GM12891 (cell line): Measurements from ENCODE around the gene NDE1.

Source experiments
- DNase-seq: peaks from one replicate; pipeline ENCODE4 v3.0.0; 2011; ENCODE audit warnings: low spot score; ENCODE audit not compliant: insufficient read length
- FAIRE-seq: peaks from 2 replicates; lab custom pipeline; 2011; peaks lifted over from hg19 to GRCh38; lab: Jason Lieb, UNC
- PAX5 ChIP-seq: IDR thresholded peaks from 2 replicates; pipeline ENCODE4 v1.6.1; 2011; ENCODE audit warnings: low read length, moderate library complexity, mild to moderate bottlenecking; ENCODE audit not compliant: insufficient read depth, severe bottlenecking
- POLR2A ChIP-seq: IDR thresholded peaks from 2 replicates; pipeline ENCODE4 v1.6.1; 2011; ENCODE audit warnings: low read depth, low read length, control low read depth
- POLR2AphosphoS5 ChIP-seq: IDR thresholded peaks from 2 replicates; pipeline ENCODE4 v1.6.1; 2011; ENCODE audit warnings: low read depth, low read length, control low read depth
- POU2F2 ChIP-seq: IDR thresholded peaks from 2 replicates; pipeline ENCODE4 v1.6.1; 2011; ENCODE audit warnings: low read depth, mild to moderate bottlenecking, control low read depth, low read length, moderate library complexity
- SPI1 ChIP-seq: IDR thresholded peaks from 2 replicates; pipeline ENCODE4 v1.6.1; 2011; ENCODE audit warnings: low read depth, low read length, control low read depth
- TAF1 ChIP-seq: IDR thresholded peaks from 2 replicates; pipeline ENCODE4 v1.6.1; 2011; ENCODE audit warnings: low read depth, low read length, control low read depth

The NDE1 gene

DNA sequence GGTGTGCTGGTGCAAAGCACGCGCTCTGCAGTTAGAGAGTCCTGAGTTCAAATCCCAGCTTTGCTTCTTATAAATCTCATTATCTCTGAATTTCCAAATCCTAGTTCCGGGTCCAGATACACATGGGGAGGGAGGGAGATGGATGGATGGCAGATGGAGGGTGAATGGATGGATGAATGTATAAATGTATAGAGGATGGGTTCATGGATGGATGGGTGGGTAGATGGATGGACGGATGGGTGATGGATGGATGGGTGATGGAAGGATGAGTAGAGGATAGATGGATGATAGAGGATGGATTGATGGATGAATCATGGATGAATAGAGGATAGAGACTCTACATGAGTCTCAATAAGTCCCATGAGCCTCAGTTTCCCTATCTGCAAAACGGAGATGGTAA is 116.9 kb downstream of the NDE1 start:
- no peak for DNase-seq
- TF ChIP-seq TAF1 (no peak), PAX5 (no peak), POU2F2 (no peak), SPI1 (no peak), POLR2AphosphoS5 (no peak), POLR2A (no peak)
- no peak for FAIRE-seq

GRCh38 chr16:15768201-15768600 is 118.2 kb downstream of the NDE1 start:
- no peak for TF ChIP-seq PAX5
- TF ChIP-seq POU2F2 = no peak
- no peak for TF ChIP-seq POLR2AphosphoS5
- TF ChIP-seq SPI1 = no peak
- TF ChIP-seq POLR2A = no peak
- TF ChIP-seq TAF1 = no peak
- no peak for DNase-seq
- no peak for FAIRE-seq

DNA sequence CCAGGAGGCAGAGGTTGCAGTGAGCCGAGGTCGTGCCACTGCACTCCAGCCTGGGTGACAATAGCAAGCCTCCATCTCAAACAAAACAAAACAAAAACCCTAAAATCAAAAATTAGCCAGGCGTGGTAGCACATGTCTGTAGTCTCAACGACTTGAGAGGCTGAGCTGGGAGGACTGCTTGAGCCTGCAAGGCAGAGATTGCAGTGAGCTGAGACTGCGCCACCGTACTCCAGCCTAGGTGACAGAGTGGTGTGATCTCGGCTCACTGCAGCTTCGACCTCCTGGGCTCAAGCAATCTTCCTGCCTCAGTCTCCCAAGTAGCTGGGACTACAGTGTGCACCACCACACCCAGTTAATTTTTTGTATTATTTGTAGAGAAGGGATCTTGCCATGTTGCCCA is 119.2 kb downstream of the NDE1 start:
- FAIRE-seq (no peak), DNase-seq (no peak)
- no peak for TF ChIP-seq POU2F2
- TF ChIP-seq POLR2AphosphoS5 = no peak
- TF ChIP-seq POLR2A = no peak
- no peak for TF ChIP-seq TAF1
- TF ChIP-seq PAX5 = no peak
- TF ChIP-seq SPI1 = no peak

DNA sequence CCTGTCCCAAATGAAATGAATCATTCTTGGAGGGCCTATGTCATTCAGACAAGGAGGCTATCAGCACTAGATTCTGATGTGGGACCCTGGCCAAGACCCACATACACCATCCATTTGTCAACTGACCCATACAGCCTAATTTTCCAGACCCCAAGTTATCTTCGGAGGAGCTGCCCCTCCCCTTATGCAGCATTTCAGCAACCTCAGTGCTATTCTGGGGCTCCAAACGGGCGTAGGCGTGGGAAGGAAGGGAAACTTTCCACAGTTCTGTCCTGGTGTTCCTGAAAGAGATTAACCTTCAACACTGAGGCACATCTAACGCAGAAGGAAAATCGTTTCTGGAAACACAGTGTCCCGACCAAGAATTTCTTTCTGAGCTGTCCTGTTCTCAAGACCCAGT is 120.1 kb downstream of the NDE1 start:
- DNase-seq = no peak
- FAIRE-seq = no peak
- TF ChIP-seq TAF1 = no peak
- no peak for TF ChIP-seq POLR2A
- TF ChIP-seq POLR2AphosphoS5 = no peak
- no peak for TF ChIP-seq POU2F2
- TF ChIP-seq SPI1 = no peak
- TF ChIP-seq PAX5 = no peak

DNA sequence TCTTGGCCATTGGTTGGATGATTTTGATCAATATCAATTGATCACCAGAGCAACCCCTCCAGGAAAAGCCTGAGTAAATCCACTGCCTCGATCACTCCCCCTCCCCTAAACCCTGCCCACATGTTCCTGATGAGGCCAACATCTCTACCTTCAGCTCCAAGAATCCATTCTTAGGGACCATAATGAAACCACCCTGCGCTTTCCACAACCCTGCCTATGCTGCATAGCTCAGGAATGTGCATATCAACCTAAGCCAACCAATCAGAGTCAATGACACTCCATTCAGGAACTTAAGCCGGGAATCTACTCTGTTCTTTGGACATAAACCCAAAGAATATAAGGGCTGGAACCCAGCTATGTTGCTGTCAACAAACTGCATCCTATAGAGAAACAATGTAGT is 120.5 kb downstream of the NDE1 start:
- DNase-seq = no peak
- FAIRE-seq = no peak
- TF ChIP-seq POU2F2 (no peak), POLR2AphosphoS5 (no peak), POLR2A (no peak), PAX5 (no peak), TAF1 (no peak), SPI1 (no peak)

GRCh38 chr16:15771694-15772093 is 121.6 kb downstream of the NDE1 start:
- FAIRE-seq (no peak), DNase-seq (no peak)
- TF ChIP-seq POU2F2 = no peak
- no peak for TF ChIP-seq SPI1
- TF ChIP-seq POLR2AphosphoS5 = no peak
- no peak for TF ChIP-seq POLR2A
- TF ChIP-seq TAF1 = no peak
- no peak for TF ChIP-seq PAX5

- TF ChIP-seq PAX5 (no peak), POLR2AphosphoS5 (no peak), POLR2A (no peak), POU2F2 (no peak), TAF1 (no peak)
- FAIRE-seq (no peak), DNase-seq (no peak)
These were observed 122.7 kb downstream of the NDE1 start for GRCh38 chr16:15772579-15773293.

DNA sequence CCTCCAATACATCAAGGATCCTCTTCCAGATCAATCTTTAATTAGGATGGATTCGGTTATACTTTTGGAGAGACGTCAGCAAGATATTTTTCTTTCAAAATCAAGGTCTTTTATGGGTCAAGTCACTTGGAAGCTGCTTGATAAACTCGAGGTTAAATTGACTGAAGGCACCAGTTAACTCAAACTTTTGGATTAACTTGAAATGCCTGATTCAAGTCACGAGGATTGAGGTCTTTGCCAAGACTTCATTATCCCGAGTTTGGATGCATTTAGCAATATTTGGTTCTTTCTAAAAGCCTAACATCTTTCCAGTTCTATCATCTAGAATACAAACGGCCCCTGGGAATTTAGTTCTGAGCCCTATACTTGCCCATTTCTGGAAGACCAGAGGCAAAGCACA is 123.9 kb downstream of the NDE1 start:
- DNase-seq (no peak), FAIRE-seq (no peak)
- TF ChIP-seq TAF1 = no peak
- TF ChIP-seq POLR2AphosphoS5 = no peak
- no peak for TF ChIP-seq SPI1
- TF ChIP-seq PAX5 = no peak
- TF ChIP-seq POLR2A = no peak
- TF ChIP-seq POU2F2 = no peak

- DNase-seq (no peak), FAIRE-seq (no peak)
- TF ChIP-seq TAF1 (no peak), PAX5 (no peak), POLR2A (no peak), SPI1 (no peak), POLR2AphosphoS5 (no peak), POU2F2 (no peak)
These were observed 125.2 kb downstream of the NDE1 start for GRCh38 chr16:15775209-15775608.

- TF ChIP-seq POLR2AphosphoS5 (no peak), TAF1 (no peak), POU2F2 (no peak), POLR2A (no peak), PAX5 (no peak), SPI1 (no peak)
- DNase-seq (no peak), FAIRE-seq (no peak)
These were observed 125.7 kb downstream of the NDE1 start for GRCh38 chr16:15775663-15776304.
